Stimulated activated CD4-positive, alpha-beta T cell treated with anti-CD3 and anti-CD28 coated beads, Interleukin-15, amount 100 ng/mL, for 48 hours (primary cell): ENCODE results near the gene LPO.

Source experiments
- DNase-seq, 2 donors: peaks; one replicate each; pipeline ENCODE4 v3.0.0-alpha.2; 2020; ENCODE audit warnings: low read depth in 2 of 2

The LPO gene

DNA sequence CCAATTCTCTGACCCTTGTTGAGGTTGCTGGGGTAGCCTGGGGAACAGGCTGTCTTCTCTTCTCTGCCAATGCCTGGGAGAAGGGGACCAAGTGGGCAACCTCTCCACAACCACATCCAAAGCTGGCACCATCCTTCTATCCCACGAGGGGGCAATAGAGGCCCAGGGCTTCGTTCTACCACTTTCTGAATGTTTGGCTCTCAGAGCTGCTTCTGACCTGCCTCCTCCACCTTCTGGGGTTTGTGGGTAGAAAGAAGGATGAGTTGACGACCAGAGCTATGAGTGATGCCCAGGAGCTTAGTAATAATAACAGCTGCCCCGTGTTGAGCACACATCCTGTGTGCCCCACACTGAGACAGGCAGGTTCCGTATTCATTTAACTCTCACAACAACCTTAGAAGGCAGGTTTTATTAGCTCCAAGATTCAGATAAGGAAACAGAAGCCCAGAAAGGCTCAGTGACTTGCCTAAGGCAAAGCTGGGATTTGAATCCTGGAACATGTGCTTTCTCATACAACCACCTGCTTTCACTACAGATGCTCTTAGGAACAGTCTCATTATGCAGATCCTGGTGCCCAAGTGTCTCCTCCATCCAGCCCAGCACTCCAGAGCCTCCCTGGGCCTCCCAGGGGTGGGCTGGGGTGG, 79.2 kb downstream of the LPO start:
- peak; percentile 66 to 76 for DNase-seq

DNA sequence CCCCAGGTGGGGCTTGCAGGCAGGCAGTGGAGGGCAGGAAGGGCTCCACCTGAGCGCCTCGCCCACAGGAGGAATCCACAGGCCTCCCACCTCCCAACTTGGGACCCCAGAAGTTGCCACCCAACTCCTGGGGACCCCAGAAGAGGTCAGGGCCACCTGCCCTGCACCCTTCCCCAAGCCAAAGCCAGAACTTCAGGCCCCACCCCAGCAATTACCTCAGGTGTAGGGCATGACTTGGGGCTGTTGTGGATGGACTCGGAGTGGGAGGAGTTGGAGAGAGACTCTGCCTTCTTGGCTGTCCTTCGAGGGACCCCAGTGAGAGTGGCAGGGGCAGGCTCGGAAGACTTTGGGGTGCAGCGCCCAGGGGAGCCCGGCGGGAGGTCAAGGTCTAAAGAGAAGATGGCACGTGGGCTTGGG, 79.7 kb downstream of the LPO start:
- DNase-seq = no peak
